Right kidney (tissue), 9 donors: ENCODE measurements around the gene SNX20.

Source experiments
- DNase-seq: peaks from one replicate; pipeline ENCODE4 v3.0.0-alpha.2; 2016
- long read RNA-seq, 8 donors: transcript quantifications; one replicate each; lab custom pipeline, GENCODE V29; 2026

The SNX20 gene, protein sequence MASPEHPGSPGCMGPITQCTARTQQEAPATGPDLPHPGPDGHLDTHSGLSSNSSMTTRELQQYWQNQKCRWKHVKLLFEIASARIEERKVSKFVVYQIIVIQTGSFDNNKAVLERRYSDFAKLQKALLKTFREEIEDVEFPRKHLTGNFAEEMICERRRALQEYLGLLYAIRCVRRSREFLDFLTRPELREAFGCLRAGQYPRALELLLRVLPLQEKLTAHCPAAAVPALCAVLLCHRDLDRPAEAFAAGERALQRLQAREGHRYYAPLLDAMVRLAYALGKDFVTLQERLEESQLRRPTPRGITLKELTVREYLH
- long read RNA-seq, donor 1, result 0 reads
- long read RNA-seq, donor 2, result 0 reads
- long read RNA-seq, donor 3, result 0 reads
- long read RNA-seq, donor 4, result 0 reads
- long read RNA-seq, donor 5, result 0 reads
- long read RNA-seq, donor 6, result 0 reads
- long read RNA-seq, donor 7, result 0 reads
- long read RNA-seq, donor 8, result 0 reads

DNA sequence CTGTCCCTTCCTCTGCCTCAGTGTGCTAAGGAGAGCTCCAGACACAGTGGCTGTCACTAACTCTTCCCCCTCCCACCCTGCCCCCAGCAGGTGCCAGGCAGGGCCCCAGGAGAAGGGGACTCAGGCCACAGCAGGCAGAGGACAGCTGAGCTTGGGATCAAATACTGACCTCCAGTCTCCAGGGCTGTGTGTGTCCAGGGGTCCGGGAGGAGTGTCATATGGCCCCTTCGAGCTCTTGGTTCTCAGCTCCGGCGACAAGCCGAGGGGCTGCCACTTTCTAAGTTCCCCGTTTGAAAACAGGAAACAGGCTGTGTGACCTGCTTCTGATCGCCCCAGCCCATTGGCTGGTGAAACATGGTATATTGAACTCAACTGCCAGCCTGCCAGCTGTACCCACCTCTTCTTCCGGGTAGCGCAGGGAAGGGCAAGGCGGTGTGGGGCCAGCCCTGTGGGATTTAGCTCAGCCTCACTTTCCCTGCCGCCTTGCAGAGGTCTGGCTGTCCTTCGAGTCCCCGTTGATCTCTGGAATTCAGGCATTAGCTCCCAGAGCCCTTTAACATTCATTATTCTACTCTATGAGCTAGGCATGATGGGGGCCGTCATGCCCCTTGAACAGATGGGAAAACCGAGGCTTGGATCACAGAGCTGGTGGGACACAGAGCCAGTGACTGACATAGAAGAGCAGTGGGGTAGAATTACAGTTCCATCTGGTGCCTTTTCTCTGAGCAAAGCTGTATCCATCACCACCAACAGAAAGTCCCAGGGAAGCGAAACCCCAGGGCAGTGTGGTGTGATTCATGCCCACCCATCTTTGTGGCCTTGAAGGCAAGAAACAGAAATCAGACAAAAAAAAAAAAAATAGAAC, at the start of gene SNX20:
TSS of gene SNX20 (minus strand) at position 292 of the 865 bp plus-strand sequence. CDS start 3,786 bp downstream, outside the sequence.
- no peak for DNase-seq

DNA sequence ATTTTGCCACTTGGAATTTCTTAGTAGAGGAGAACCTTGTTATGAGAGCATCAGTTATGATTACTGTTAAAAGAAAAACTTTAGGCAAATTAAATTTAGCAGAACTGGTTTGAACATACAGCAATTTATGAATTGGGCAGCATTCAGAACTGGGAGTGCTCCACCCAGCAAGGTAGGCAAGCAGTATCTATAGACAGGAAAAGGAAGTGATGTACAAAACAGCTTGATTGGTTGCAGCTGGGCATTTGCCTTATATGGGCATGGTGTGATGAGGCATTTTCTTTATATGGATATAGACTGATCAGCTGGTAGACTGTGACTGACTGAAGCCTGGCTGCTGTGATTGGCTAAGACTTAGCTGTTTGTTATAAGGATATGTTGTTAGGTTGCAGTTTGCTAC, 43.2 kb upstream of the SNX20 start:
- no peak for DNase-seq

DNA sequence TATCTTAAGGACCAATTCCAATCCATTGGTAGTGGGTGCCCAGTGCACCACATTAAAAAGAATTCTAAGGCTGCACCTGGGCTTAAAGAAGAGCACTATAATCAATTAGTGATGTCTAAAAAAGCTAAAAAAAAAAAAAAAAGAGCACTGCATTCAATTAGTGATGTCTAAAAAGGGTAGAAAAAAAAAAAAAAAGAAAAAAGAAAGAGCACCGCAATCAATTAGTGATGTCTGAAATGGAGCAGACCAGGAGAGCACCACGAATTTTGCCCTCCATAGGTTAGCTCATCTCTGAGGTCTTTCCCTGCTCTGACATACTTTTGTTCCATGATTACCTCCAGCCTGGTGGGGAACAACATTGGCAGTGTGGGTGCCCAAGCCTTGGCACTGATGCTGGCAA, 41.8 kb upstream of the SNX20 start:
- DNase-seq, result no peak

DNA sequence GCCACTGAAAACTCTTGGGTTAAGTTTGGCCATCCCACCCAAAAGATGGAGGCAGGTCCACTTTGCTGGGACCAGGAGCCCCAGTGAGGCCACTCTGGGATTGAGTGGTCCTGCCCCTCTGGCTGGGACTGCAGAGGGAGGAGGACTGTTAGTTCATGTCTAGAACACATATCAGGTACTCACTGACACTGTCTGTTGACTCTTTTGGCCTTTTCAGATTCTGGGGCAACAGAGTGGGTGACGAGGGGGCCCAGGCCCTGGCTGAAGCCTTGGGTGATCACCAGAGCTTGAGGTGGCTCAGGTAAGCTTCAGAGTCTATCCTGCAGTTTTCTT, 41.3 kb upstream of the SNX20 start:
- DNase-seq, result no peak

DNA sequence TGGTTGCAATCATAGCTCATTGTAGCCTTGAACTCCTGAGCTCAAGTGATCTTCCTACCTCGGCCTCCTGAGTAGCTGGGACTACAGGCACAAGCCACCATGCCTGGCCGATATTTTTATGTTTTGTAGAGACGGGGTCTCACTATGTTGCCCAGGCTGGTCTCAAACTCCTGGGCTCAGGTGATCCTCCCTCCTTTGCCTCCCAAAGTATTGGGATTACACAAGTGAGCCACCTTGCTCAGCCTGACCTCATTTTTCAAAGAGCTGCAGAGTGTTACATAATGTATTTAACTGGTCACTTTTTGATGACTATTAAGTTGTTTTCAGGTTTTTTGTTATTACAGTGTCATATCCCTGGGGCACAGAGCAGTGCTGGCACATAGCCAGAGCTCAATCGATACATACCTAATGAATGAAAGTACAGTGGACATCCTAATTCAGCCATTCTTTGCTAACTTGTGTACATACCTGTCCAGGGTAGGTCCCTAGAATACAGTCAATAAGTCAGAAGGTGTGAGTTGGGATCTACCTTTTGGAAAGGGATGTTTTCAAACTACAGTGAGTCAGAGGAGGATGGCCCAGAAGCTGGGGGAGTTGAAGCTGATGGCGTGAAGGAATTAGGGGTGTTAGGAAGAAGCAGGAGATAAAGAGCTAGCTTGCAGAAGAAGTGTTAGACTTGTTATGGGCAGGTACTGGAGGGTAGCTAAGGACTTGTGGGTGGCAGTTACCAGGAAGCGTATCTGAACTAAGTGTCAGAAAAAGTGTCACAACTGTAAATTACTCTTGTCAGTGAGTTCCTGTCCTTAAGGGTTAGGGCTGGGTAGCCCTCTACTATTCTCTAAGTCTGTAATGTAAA, 40.7 kb upstream of the SNX20 start:
- no peak for DNase-seq

DNA sequence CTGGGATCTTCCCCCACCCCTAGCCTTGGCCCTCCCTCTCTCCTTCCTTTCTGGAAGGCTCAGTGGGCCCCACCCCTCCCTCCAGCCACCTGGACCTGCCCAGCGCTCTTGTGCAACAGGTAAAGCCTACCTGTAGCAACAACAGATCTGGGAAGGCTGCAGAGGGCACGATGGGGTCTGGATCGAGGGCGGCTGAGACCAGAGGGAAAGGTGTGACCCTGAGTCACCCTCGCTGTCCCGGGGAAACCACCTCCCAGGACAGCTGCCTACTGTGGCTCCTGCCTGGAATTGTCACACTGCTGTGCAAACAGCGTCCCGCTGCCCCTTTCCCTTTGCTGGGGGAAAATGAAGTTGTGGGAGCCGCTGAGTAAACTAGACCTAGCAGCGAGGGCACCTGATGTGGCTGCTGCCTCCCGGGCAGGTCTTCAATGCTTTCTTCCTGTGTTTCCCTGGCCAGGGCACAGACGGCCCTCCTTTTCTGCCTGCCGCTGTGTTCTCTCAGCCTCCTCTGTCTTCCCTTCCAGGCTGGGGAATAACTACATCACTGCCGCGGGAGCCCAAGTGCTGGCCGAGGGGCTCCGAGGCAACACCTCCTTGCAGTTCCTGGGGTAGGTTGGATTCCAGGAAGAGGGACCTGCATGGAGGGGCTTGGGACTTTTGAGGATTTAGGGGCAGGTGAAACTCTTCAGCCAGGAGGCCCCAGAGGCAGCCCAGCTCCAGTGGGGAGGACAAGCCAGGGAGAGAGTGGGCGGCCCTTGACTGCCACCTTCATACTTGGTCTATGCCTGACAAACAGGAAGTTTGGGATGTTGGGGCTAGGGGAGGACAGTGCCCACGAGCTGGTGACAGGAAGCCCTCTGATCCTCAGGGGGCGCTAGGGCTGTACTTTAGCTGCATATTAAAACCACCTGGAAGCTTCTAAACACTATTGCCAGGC, 38.6 kb upstream of the SNX20 start:
- no peak for DNase-seq

DNA sequence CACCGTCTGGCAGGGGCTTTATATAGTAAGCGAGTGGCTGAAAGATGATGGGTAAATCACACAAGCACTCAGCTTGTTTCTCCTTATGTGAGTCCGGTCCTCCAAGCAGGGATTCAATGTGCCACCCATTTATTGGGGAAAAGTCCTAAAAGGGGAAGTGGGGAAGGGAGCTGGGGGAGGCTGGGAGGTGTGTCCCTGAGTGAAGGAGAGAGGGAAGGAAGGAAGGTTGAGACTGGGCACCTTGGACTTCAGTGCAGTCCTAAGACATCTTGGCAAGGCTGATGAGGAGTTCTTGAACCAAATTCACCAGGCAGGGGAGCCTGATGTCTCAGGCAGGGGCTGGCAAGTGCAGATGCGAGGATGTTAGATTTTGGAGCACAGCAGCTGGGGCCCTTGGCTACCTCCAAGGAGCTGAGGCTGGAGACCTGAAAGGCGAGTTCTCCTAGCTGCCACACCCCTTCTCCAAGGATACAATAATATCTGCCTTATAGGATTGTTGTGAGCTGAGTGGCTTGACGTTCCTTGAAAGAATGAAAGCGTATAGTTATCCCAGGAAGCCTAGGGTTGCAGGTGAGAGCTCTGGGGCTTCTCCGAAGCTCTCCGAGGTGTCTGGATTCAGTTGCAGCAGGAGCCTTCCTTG, 37.8 kb upstream of the SNX20 start:
- no peak for DNase-seq

DNA sequence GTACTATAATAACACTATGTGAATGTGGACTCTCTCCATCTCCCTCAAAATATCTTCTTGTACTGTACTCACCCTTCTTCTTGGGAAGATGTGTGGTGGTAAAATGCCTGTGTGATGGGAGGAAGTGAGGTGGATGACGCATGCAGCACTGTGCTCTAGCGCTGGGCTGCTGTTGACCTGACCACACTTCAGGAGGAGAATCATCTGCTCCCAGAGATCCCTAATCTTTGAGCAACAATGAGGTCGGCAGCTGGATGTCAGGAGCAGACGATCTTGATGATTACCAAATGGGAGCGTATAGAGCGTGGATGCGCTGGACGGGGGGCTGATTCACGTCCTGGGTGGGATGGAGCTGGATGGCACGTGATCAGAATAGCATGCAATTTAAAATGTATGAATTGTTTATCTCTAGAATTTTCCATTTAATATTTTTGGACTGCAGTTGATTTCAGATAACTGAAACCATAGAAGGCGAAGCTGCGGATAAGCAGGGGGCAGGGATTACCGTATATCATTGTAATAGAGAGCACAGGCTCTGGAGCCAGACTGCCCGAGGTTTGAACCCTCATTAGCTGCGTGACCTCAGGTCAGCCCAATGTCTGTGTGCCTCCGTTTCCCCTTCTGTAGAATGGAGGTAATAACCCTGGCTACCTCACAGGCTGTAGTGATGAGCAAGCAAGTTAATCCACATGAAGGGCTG, 37.1 kb upstream of the SNX20 start:
- no peak for DNase-seq

DNA sequence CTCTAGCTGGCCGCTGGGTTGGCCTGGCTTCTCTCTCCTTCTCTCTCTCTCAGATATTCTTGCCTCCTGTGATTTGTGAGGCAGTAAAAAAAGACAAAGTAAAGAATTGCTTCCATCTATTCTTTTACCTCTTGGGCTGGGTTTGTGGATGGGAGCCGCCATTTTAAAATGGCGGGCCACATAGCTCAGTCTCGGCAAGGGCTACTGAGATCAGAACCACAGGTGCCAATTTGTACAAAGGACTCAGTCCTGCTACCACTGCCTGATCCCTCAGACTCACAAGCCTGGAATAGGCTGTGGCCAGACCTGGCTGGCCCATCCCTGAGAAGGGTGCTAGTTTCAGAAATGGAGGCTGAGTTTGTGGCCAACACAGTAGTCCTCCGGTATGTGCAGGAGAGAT, 36.4 kb upstream of the SNX20 start:
- no peak for DNase-seq

DNA sequence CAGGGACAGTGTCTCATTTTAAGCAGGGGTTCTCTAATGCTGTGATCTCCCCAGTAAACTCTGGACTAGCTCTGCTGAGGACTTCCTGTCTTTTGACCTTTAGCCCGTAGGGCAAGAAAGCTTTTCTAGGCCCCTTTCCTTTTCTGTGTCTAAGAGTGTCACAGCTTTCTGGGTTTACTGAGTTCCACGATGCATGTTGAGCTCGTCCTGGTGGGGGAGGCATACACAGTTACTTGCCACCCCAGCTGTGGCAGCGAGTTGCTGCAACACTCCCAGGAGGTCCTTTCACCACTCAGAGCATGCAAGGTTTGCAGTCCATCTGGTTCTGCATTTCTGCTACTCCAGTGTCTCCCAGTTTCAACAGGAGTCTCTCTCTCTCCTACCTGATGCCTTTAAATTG, 36.0 kb upstream of the SNX20 start:
- no peak for DNase-seq

DNA sequence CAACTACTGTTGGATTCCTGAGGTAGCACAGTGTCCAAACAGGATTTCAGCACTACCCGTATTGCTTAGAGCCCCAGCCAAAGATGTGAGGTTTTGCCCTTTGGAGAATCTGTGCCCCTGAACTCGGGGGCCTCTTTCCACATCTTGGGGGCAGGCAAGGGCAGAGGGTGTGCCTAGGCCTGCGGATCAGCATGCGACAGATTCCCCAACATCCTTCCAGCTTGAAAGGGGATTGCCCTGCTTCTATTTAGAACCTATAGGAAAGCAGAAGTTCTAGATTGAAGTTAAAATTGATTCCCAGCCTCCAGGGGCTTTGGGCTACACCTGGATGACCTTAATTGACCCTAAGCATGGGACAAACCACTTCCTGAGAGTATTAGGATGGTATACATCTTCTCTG, 31.8 kb upstream of the SNX20 start:
- DNase-seq, result no peak

DNA sequence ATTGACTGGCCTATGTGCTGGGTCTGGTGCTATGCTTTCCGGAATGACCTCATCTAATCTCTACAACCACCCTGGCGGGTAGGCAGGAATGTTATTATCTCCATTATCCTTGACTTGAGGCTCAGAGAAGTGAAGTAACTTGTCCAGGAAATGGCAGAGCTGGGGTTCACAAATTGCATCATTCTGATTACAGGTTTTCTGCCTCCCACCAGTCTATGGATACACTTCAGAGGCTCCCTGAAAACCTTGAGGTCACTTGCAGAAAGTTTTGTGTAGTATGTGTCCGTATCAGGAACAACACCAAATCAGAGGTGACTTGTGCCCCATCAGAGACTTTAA, 31.4 kb upstream of the SNX20 start:
- no peak for DNase-seq

DNA sequence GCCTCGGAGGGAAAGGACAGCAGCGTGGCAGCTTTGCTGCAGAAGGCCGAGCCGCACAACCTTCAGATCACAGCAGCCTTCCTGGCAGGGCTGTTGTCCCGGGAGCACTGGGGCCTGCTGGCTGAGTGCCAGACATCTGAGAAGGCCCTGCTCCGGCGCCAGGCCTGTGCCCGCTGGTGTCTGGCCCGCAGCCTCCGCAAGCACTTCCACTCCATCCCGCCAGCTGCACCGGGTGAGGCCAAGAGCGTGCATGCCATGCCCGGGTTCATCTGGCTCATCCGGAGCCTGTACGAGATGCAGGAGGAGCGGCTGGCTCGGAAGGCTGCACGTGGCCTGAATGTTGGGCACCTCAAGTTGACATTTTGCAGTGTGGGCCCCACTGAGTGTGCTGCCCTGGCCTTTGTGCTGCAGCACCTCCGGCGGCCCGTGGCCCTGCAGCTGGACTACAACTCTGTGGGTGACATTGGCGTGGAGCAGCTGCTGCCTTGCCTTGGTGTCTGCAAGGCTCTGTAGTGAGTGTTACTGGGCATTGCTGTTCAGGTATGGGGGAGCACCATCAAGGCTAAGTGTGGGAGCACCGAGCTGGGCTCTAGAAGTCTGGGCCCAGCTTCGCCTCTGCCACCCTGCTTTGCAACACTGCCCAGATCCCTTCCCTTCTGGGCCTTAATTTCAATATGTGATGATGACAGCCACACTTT, 30.9 kb upstream of the SNX20 start:
- DNase-seq, result no peak

DNA sequence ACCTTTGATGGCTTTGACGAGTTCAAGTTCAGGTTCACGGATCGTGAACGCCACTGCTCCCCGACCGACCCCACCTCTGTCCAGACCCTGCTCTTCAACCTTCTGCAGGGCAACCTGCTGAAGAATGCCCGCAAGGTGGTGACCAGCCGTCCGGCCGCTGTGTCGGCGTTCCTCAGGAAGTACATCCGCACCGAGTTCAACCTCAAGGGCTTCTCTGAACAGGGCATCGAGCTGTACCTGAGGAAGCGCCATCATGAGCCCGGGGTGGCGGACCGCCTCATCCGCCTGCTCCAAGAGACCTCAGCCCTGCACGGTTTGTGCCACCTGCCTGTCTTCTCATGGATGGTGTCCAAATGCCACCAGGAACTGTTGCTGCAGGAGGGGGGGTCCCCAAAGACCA, 29.9 kb upstream of the SNX20 start:
- no peak for DNase-seq

DNA sequence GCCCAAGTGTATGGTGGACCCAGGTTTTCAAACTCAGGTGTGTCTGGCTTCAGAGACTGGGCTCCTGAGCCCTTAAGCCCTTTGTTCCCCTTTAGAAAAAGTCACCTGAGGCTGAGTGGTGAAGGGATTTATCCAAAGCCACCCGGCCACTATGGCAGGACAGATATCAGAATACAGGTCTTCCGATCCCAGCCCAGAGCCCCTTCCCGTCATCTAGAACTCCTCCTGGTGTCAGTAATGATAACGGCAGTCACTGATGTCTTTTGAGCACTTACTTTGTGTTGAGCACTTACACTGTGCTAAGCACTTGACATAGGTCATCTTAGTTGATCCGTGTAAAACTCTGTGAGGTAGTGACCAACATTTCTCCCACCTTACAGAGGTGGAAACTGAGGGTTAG, 28.9 kb upstream of the SNX20 start:
- no peak for DNase-seq

DNA sequence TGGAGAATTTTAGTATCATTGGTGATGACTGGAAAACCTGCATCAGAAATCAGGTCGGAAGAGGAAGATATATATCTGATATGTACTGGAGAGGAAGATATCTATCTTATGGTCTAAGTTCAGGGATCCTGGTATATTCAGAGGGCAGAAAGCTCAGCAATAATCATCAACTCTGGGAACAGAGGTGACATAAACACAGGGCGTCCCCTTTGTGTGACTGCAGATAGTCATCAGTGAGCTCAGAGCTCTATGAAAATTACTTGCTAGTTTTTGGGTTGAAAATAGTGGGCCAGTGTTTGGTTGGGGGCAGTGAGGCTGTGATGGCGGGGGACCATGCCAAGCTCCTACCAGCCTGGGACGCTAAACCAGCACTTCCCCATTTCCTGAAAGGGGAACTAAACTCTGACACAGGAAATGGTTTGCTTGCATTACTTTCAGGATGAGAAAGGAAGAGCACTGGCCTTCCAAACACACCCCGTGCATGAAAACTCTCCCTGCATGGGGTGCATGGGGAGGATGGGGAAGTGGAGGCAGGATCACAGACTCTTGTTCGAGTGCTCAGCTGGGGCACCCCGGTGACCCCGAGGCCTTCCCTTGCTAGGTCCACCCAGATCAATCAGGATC, 28.1 kb upstream of the SNX20 start:
- no peak for DNase-seq

DNA sequence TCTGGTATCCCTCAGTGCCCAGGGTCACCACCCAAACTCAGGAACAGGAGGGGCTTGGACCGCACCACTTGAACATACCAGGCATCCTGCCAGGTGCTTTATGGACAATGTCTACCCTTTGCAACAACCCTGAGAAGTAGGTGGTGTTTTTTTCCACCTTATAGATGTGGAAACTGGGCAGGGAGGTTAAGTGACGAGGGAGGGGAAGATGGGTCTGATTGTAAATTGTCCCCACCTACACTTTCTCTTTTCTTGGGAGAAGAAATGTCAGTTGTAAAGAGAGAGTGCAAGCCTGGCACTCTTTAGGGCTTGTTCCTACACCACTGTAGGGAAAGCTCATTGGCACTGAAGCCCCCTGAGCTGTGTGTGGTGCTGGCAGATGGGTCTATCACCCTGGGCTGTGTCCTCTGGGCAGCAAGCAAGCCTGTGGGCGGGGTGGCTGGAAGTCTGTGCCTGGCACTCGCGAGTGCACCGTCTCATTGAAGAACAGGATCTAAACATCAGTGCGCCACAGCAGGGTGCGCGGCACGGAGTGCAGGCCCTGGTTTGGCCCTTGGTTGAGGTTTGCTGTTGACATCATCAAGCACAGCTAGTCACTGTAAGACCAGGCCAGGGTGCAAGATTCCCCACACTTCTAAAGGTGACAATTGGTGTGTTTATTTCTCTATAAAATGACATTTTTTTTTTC, 27.4 kb upstream of the SNX20 start:
- no peak for DNase-seq

DNA sequence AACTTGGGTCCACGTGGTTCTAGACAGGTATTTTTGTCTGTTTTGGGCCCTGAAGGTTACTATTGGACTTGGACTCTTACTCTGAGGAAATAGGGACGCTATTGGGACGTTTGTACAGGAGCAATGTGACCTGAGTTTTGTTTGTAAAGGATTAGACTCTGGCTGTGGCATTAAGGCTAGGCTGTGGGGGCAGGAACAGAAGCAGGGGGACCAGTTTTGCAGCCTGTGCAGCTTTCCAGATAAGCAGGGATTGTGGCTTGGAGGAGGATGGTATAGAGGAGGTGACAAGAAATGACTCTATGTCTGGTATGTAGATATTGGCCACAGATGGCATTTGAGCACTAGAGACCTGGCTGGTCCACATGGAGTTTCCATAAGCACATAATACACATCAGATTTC, 25.1 kb upstream of the SNX20 start:
- DNase-seq, result no peak
